Measurements from ENCODE around the gene KRTAP10-7.
"Not testable (repeated sequence)": the region's sequence is repeated elsewhere in the genome, so short reads cannot be mapped to it uniquely, and the experiment has no call there.

The KRTAP10-7 gene

DNA sequence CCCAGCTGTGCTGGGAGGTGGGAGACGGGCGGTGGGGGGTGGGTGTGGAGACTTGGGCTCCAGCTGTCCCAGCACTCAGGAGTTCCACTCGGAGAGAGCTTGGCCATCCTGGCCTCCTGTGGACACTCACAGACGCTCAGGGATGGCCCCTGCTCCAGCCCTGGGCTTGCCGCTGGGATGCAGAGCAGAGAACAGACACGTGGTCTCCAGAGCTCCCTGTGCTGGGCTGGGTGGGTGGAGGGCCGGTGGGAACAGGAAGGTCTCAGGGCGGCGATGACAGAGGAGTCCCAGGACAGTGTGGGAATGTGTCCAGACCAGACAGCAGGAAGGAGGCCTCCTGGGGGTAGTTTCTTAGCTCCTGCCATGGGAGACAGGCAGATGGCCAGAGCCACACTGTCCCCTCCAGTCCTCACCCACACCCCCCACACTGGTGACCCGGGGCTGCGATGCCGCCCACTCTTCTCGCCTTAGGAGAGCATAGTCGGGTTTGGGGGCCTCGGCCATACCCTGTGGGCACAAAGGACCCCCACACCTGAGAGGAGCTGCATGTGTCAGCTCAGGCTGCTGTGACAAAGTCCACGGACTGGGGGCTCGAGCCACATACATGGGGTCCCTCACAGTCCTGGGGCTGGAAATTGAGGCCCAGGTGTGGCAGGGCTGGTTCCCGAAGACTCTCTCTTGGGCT lies 28.5 kb downstream of the KRTAP10-7 start:
- no peak for DNase-seq (ENCODE audit: extremely low read depth, insufficient read length)
- H3K27me3 ChIP-seq (replicated peaks; ENCODE audit: control insufficient read depth, insufficient read depth, low read length): no peaks in the 10 kb centered on the region
- no peaks in the 10 kb centered on the region for H3K36me3 ChIP-seq (ENCODE audit: control insufficient read depth, insufficient read depth, low read length)
- no peak overlapping the region for H3K4me3 ChIP-seq (replicated peaks; ENCODE audit: low read depth, low read length)
- TF ChIP-seq, protein P1, sequence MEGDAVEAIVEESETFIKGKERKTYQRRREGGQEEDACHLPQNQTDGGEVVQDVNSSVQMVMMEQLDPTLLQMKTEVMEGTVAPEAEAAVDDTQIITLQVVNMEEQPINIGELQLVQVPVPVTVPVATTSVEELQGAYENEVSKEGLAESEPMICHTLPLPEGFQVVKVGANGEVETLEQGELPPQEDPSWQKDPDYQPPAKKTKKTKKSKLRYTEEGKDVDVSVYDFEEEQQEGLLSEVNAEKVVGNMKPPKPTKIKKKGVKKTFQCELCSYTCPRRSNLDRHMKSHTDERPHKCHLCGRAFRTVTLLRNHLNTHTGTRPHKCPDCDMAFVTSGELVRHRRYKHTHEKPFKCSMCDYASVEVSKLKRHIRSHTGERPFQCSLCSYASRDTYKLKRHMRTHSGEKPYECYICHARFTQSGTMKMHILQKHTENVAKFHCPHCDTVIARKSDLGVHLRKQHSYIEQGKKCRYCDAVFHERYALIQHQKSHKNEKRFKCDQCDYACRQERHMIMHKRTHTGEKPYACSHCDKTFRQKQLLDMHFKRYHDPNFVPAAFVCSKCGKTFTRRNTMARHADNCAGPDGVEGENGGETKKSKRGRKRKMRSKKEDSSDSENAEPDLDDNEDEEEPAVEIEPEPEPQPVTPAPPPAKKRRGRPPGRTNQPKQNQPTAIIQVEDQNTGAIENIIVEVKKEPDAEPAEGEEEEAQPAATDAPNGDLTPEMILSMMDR (IDR thresholded peaks at IDR 0.05; ENCODE audit: insufficient read depth, low read length, poor library complexity, severe bottlenecking): no peak

DNA sequence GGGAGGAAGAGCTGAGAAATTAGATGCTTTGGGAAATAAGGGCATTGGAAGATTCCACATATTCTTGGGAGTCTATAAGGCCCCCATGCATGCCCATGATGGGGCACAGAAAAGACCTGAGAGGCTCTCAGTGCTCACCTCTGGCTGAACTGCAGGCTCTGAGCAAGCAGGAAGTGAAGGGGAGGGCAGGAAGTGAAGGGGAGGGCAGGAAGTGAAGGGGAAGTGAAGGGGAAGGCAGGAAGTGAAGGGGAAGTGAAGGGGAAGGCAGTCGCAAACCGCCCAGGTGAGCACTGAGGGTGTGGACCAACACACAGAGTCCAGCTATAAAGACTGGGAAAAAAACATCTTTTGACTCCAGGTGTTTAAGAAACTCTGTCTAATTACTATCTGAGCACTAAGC lies 30.0 kb downstream of the KRTAP10-7 start:
- Histone ChIP-seq H3K27me3 (replicated peaks; ENCODE audit: control insufficient read depth, insufficient read depth, low read length) (no peaks in the 10 kb centered on the region), H3K36me3 (ENCODE audit: control insufficient read depth, insufficient read depth, low read length) (no peaks in the 10 kb centered on the region), H3K4me3 (replicated peaks; ENCODE audit: low read depth, low read length) (no peak overlapping the region)
- DNase-seq (ENCODE audit: extremely low read depth, insufficient read length): no peak
- TF ChIP-seq, protein P1 (IDR thresholded peaks at IDR 0.05; ENCODE audit: insufficient read depth, low read length, poor library complexity, severe bottlenecking): no peak

DNA sequence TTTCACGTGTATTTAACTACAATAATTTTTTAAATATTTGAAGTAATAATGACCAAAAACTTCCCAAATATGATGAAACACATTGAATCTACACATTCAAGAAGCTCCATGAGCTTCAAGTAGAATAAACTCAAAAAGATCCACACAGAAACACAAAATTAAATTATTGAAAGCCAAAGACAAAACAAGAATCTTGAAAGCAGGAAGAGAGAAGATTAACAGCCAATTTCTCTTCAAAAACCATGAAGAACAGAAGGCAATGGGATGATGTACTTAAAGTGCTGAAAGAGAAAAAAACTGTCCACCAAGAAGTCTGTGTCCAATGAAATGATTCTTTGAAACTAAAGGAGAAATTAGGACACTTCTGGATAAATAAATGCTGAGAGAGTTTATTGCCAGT lies 31.7 kb downstream of the KRTAP10-7 start:
- TF ChIP-seq, protein P1 (IDR thresholded peaks at IDR 0.05; ENCODE audit: insufficient read depth, low read length, poor library complexity, severe bottlenecking): no peak
- H3K27me3 ChIP-seq (replicated peaks; ENCODE audit: control insufficient read depth, insufficient read depth, low read length): no peaks in the 10 kb centered on the region
- no peak for DNase-seq (ENCODE audit: extremely low read depth, insufficient read length)
- H3K36me3 ChIP-seq (ENCODE audit: control insufficient read depth, insufficient read depth, low read length): no peaks in the 10 kb centered on the region
- no peak overlapping the region for H3K4me3 ChIP-seq (replicated peaks; ENCODE audit: low read depth, low read length)

DNA sequence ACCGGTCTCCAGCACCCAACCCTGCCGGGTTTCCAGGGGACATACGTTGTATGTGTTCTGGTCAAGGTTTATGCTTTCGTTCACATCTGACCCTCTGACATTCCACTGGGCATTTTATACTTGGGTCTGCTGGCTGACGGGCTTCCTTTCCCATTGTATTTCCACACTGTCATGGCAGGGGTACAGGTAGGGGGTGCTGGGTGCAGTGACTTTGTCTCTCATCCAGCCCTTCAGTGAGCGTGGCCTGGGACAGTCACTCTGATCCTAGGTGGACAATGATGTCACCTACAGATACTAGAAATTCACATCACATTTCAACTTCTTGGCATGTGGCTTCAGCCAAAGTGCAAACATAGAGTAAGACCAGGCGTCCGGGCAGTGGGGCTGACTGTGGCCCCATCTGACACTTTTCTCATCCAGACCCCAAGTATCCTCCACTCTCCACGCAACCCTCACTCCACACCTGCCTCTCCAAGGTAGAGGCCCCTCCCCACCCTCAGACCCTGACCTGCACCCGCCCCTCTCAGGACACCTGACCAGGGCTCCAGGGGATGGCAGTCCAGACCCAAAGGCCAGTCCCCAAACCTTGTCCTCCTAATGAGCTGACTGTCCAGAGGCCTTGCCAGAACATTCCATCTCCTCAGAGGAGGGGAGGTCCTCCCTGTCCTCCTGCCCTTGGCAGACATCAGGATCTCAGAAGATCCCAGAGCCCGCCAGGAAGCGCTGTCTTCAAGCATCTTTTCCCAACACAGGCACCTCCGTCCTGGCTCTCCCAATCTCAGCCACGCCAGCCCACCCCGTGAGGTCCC lies 36.0 kb downstream of the KRTAP10-7 start:
- DNase-seq (ENCODE audit: extremely low read depth, insufficient read length): no peak

DNA sequence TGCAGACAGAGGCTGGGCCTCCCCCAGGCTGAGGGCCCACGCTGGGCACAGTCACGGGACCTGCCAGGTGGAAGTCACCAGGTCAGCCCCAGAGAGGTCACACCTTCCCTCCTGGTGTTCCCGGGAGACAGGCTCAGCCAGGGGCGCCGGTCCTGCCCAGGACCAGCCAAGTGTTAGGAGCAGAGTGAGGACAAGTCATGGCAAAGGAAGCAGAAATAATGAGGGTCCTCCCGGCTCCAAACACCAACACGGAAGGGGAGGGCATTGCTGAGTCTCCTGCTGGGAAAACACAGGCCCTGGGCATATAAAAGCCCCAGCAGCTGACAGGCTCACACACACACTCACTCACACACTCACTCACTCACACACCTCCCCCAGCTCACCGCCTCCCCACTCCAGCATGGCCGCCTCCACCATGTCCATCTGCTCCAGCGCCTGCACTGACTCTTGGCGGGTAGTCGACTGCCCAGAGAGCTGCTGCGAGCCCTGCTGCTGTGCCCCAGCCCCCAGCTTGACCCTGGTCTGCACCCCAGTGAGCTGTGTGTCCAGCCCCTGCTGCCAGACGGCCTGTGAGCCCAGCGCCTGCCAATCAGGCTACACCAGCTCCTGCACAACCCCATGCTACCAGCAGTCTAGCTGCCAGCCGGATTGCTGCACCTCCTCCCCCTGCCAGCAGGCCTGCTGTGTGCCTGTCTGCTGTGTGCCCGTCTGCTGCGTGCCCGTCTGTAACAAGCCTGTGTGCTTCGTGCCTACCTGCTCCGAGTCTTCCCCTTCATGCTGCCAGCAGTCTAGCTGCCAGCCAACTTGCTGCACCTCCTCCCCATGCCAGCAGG lies 36.8 kb downstream of the KRTAP10-7 start, which contains the start of gene KRTAP10-10:
Gene KRTAP10-10, plus strand, starts transcription at position 339 of the 833 bp plus-strand sequence. Its CDS starts 62 bp downstream, at position 401.
- Histone ChIP-seq H3K36me3 (ENCODE audit: control insufficient read depth, insufficient read depth, low read length) (no peaks in the 10 kb centered on the region), H3K27me3 (replicated peaks; ENCODE audit: control insufficient read depth, insufficient read depth, low read length) (no peaks in the 10 kb centered on the region), H3K4me3 (replicated peaks; ENCODE audit: low read depth, low read length) (no peak within 1 kb of the TSS)
- TF ChIP-seq, protein P1 (IDR thresholded peaks at IDR 0.05; ENCODE audit: insufficient read depth, low read length, poor library complexity, severe bottlenecking): no peak
- DNase-seq (ENCODE audit: extremely low read depth, insufficient read length): no peak

More for the DNA sequence above, 36.0 kb downstream of the KRTAP10-7 start:
- TF ChIP-seq, protein P1 (IDR thresholded peaks at IDR 0.05; ENCODE audit: insufficient read depth, low read length, poor library complexity, severe bottlenecking): no peak
- no peaks in the 10 kb centered on the region for H3K36me3 ChIP-seq (ENCODE audit: control insufficient read depth, insufficient read depth, low read length)
- H3K27me3 ChIP-seq (replicated peaks; ENCODE audit: control insufficient read depth, insufficient read depth, low read length): no peaks in the 10 kb centered on the region
- no peak overlapping the region for H3K4me3 ChIP-seq (replicated peaks; ENCODE audit: low read depth, low read length)

DNA sequence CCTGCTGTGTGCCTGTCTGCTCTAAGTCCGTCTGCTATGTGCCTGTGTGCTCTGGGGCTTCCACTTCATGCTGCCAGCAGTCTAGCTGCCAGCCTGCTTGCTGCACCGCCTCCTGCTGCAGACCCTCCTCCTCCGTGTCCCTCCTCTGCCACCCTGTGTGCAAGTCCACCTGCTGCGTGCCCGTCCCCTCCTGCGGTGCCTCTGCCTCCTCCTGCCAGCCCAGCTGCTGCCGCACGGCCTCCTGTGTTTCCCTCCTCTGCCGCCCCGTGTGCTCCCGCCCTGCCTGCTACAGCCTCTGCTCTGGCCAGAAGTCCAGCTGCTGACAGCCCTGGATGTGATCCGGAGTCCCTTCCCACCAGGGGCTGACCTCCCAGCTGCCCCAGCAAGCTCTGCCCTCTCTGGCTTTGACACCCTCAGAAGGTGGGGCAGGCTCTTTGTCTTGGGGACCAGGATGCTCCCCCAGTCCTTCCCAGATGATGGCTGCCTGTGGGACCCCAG lies 37.5 kb downstream of the KRTAP10-7 start:
- DNase-seq (ENCODE audit: extremely low read depth, insufficient read length); H3K27me3 ChIP-seq (replicated peaks; ENCODE audit: control insufficient read depth, insufficient read depth, low read length); H3K4me3 ChIP-seq (replicated peaks; ENCODE audit: low read depth, low read length); H3K36me3 ChIP-seq (ENCODE audit: control insufficient read depth, insufficient read depth, low read length): not testable (repeated sequence)

DNA sequence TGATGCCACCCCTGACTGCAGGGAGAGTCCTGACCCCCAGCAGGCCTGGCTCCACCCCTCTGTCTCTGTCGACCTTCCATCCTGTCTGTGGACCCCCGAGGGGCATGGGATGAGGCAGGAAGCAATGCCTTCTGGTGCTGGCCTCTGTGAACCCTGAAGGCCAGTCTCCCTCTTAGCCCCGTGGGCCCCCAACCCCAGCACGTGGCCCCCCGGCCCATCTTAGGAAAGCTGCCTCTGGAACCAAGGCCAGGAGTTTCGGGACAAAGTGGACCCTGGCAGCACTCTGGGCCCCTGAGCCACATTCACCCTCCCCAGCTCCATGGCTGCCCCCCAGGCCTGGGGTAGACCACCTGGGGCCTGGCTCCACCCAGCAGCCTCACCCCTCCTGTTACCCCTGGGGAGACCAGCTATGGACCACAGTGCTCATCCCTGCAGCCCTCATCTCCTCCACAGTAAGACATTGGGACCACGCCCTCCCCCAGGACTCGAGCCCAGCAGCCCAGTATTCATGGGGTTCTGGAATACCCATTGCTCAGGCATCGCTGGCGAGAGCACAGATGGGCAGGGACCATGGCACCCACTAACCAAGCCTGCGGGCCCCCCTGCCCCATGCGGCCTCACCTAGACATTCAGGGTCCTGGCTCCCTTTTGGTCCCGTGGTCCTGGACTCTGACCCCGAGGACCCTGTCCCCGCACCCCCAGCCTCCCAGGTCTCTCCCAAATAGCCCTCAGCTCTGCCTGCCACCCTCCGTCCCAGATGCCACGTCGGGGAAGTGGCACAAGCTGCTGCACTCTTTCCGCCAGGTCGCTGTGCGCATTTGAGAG lies 38.3 kb downstream of the KRTAP10-7 start:
- DNase-seq (ENCODE audit: extremely low read depth, insufficient read length): not testable (repeated sequence)

More for the DNA sequence above, 38.3 kb downstream of the KRTAP10-7 start:
- H3K4me3 ChIP-seq (replicated peaks; ENCODE audit: low read depth, low read length); H3K36me3 ChIP-seq (ENCODE audit: control insufficient read depth, insufficient read depth, low read length); H3K27me3 ChIP-seq (replicated peaks; ENCODE audit: control insufficient read depth, insufficient read depth, low read length): not testable (repeated sequence)

Measured in GM06990 (cell line).